Suprapubic skin (tissue), 3 donors: ENCODE data around the gene ADCY5.

Source experiments
- EP300 ChIP-seq: sonication (generic); formaldehyde crosslinking; IDR thresholded peaks from one replicate; pipeline ENCODE4 v1.6.1; 2017; ENCODE audit warnings: antibody characterized with exemption
- TF ChIP-seq, protein P1 (sequence below), 2 donors: fragments of 200-600 bp in 1 of 2; fragments of 450-650 bp in 1 of 2; sonication (generic) in 1 of 2; IDR thresholded peaks; one replicate each; pipeline ENCODE4 v1.5.1; 2016 to 2019; ENCODE audit warnings: antibody characterized with exemption in 2 of 2, mild to moderate bottlenecking in 1 of 2, moderate library complexity in 1 of 2

DNA sequence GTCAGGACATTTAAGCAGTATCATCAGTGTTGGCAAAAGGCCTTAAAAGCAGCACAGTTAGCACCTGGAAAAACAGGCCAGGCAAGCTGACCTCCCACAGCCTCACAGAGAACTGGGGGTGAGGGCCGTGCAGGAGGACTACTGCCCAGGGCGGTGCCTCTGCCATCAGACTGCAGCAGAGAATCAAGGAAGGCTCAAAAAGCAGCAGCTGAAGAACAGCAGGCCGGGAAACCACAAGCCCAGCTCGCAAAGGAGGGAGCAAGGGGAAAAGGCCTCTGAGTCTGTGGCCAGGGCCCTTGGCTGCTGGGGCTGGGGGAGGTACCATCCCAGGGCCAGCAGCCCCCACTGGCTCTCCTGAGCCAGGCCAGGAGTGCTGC, 163.0 kb downstream of the ADCY5 start:
- TF ChIP-seq, protein P1, sequence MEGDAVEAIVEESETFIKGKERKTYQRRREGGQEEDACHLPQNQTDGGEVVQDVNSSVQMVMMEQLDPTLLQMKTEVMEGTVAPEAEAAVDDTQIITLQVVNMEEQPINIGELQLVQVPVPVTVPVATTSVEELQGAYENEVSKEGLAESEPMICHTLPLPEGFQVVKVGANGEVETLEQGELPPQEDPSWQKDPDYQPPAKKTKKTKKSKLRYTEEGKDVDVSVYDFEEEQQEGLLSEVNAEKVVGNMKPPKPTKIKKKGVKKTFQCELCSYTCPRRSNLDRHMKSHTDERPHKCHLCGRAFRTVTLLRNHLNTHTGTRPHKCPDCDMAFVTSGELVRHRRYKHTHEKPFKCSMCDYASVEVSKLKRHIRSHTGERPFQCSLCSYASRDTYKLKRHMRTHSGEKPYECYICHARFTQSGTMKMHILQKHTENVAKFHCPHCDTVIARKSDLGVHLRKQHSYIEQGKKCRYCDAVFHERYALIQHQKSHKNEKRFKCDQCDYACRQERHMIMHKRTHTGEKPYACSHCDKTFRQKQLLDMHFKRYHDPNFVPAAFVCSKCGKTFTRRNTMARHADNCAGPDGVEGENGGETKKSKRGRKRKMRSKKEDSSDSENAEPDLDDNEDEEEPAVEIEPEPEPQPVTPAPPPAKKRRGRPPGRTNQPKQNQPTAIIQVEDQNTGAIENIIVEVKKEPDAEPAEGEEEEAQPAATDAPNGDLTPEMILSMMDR (IDR thresholded peaks at IDR 0.05) = no peak
- TF ChIP-seq EP300 = no peak
